GM12864 (cell line): ENCODE measurements around the gene SGPP1.

Experiments
- DNase-seq: peaks from one replicate; pipeline ENCODE4 v3.0.0-alpha.2; 2011; ENCODE audit warnings: low read depth
- H3K4me3 ChIP-seq: 2 replicates; pipeline ENCODE4 v1.5.1; 2011; ENCODE audit warnings: mild to moderate bottlenecking, low read depth, low read length, control low read depth
- CTCF ChIP-seq: IDR thresholded peaks from 2 replicates; pipeline ENCODE4 v1.5.1; 2011; ENCODE audit warnings: low read depth, mild to moderate bottlenecking, moderate library complexity, low read length, control low read depth, inconsistent platforms; ENCODE audit errors: missing control alignments

The SGPP1 gene

DNA sequence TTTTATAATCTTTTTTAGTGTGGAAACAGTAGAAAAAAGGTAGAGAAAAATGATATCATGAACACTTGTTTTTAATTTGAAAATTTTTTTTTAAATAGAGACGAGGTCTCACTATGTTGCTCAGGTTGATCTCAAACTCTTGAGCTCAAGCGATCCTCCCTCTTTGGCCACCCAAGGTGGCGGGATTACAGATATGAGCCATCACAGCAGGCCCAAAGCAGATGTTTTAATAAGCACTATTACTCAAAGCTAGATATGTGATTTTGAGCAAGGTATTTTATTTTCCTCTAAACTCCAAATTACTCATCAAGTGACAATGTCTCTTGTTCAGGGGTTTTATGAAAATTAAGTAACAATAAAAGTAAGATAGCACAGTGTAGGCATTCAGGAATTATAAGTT lies 75.5 kb downstream of the SGPP1 start:
- DNase-seq, result no peak
- no peak overlapping the region for H3K4me3 ChIP-seq
- no peak for TF ChIP-seq CTCF

DNA sequence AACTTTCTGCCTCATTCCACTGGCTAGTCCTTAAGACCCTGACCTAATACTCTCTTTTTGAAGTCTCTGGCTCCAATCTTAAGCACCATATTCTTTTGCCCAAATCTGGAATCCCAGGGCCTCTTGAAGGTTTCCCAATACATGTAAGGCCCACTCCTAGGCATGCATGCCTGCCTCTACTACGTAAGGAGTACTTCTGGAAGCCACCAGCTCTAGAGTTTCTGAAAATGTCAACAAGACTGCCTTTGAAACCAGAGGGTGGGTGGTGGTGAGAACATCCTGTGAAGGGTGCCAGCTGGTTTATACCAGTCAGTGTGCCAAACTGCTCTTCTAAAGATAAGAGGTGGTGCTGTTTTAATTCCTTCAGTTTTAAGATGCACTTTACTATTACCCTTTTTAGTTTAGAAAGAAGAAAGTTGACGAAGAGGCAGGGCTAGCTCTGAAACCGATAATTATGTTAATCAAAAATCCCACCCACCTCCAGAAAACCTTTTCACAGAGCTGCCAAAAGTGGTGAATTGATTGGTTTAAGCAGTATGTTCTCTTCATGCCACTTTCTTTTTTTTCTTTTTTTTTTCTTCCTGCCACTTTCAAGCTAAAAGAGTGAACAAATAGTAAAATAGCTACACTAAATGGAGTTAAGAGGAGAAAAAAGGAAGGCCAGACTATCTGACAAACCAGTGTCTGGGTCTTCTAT lies 77.5 kb downstream of the SGPP1 start:
- no peak overlapping the region for H3K4me3 ChIP-seq
- no peak for DNase-seq
- no peak for TF ChIP-seq CTCF

DNA sequence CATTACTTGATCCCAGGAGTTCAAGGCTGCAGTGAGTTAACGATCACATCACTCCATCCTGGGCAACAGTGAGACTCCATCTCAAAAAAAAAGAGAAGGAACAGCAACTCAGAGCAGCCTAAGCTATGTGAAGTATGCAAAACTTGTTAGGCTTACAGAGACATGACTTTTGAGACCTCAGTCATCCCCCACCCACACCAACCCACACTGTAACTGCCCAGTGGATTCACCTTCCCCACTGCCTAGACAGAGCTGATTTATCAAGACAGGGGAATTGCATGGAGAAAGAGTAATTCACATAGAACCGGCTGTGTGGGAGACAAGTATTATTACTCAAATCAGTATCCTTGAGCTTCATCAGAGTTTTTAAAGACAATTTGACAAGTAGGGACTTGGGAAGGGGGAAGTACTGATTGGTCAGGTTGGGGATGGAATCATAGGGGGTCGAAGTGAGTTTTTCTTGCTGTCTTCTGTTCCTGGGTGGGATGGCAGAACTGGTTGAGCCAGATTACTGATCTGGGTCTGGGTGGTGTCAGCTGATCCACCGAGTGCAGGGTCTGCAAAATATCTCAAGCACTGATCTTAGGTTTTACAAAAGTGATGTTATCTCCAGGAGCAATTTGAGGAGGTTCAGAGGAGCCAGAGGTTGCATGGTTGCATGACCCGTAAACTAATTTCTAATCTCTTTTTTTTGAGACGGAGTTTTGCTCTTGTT lies 80.0 kb downstream of the SGPP1 start:
- TF ChIP-seq CTCF, result no peak
- no peak for DNase-seq
- no peak overlapping the region for H3K4me3 ChIP-seq

DNA sequence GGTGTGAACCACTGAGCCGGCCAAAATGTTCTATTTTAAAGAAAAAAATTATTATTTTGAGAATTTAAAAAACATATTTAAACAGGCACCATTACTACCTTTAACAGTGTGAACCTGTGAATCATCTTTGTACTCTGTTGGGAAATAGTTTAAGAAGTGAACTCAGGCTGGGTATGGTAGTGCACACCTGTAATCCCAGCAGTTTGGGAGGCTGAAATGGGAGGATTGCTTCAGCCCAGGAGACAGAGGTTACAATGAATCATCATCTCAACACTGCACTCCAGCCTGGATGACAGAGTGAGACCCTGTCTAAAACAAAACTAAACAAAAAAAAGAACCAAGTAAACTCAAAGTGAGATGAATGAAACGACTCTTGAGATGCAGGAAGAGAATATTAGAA lies 83.1 kb downstream of the SGPP1 start:
- no peak for DNase-seq
- H3K4me3 ChIP-seq, result no peak overlapping the region
- no peak for TF ChIP-seq CTCF

DNA sequence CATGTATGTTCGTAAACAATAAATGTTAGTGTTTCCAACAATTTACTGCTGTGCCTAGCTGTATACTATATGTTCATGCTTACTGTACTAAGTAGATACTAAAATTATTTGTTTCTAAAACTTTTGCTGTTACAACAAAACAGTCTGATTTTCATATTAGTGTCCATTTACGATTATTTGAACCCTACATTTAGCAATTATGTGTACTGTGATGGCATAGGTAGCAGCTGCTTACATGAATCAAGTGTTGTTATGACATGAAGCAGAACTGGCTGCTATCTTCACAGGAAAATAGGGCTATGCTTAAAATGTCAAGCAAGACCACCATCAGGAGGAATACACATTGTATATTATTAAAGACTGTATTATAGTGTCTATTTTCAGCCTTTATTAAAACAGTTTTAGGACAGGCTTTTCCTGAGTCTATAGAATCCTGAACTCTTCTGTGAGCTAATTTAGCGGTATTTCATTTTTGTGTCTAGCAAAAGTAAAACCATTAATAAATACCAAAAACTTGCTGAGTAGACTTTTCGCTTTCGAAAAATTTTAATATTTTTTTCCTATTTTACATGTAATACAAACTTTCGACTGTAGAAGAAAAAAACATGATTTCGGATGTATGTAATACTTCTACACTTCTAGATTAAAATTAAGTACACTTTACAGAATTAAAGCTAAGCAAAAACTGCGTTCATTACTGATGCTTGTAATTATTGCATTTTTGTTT lies 85.0 kb downstream of the SGPP1 start:
- TF ChIP-seq CTCF, result no peak
- peak overlapping the region; percentile 72 for H3K4me3 ChIP-seq
- no peak for DNase-seq

GRCh38 chr14:63642229-63642611 lies 85.6 kb downstream of the SGPP1 start:
- DNase-seq, result peak; percentile 93
- H3K4me3 ChIP-seq, result peak overlapping the region; percentile 72
- no peak for TF ChIP-seq CTCF
